HG03064 (cell line): ENCODE results near the gene BCAS2.

Source experiments
- ATAC-seq: cut with Tn5 transposase; IDR thresholded peaks from one replicate; pipeline ENCODE4 v1.9.1; 2021; ENCODE audit warnings: low read depth; ENCODE audit not compliant: unreplicated experiment

The BCAS2 gene

GRCh38 chr1:114561333-114561732 is 20.1 kb downstream of the BCAS2 start:
- no peak for ATAC-seq

GRCh38 chr1:114559356-114559755 is 22.1 kb downstream of the BCAS2 start:
- no peak for ATAC-seq

DNA sequence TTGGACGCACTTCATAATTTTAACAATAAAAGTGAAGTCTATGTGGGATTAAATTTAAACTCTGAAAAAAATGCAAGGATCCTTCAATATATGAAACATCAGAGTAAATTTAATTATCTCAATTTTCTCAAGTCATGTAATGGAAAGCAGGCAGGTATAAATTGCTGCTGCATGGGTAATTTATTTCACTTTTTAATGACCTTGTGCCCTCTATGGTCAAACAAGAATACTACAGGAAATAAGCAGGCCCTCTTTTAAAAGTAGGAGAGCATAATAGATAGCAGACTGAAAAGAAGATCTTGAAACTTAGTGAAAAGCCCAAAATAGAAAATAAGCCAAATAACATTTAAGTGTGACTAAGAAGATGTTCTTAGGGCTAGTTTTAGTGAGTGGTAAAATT is 22.9 kb downstream of the BCAS2 start:
- ATAC-seq, result no peak

DNA sequence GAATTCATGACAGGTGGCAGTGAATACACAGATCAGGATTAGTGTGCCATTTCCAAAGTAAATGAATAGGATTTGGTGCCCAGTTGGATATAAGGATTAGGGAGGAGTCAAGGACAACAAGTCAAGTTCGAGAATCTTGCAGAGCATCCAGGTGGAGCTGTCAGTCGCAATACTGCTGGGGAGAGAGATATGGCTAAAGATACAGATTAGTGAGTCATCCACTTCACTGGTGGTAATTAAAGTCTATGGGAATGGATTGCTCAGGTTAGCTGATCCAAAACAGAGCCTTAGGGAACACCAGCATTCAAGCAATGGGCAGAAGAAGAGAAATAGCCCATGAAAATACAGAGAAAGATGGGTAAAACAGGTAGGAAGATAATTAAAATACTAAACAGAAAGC is 26.8 kb downstream of the BCAS2 start:
- ATAC-seq, result no peak

- ATAC-seq, result no peak
Observed at GRCh38 chr1:114552106-114552639, 29.2 kb downstream of the BCAS2 start.

DNA sequence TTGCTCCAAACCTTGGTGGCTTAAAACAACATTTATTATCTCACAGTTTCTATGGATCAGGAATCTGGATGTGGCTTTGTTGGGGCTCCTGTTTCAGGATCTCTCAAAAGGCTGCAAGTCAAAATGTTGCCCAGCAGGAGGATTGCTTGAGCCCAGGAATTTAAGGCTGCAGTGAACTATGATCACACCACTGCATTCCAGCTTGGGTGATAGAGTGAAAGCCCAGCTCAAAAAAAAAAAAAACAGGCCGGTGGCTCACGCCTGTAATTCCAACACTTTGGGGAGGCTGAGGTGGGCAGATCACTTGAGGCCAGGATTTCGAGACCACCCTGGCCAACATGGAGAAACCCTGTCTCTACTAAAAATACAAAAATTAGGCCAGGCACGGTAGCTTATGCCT is 30.0 kb downstream of the BCAS2 start:
- ATAC-seq, result no peak

DNA sequence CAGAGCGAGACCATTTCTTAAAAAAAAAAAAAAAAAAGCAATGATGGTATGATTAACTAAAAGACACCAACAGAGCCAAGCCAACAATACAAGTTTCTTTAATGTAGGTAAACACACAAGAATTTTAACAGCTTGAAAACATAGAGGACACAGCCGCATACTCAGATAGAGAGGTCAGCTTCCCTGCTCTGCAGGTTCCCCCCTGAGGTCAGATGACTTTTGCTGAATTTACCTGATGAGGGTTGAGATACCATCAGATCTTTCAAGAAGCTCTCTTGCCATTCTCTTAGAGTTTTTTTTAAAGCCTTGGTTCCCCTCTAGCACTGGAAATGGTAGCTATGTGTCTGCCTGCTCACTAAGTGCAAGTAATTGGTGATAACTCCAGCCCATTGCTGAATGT is 31.1 kb downstream of the BCAS2 start:
- ATAC-seq, result no peak

DNA sequence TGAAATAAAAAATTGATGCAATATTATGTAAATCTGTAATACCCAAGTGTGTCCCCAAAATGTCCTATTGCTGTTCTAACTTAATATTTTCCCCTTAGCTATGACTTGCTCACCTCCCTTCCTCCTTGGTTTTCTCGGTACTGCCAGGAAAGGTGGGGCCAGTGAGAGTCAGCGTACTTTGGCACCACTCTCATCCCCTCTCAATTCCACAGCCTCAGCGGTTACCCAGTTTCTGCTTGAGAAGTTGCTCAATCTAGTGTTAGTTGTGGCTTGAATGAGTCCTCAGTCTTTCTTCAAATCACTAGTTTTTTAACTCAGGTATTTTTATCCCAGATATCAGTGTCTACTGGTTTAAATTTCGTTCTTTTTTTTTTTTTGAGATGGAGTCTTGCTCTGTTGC is 32.3 kb downstream of the BCAS2 start:
- ATAC-seq, result no peak

DNA sequence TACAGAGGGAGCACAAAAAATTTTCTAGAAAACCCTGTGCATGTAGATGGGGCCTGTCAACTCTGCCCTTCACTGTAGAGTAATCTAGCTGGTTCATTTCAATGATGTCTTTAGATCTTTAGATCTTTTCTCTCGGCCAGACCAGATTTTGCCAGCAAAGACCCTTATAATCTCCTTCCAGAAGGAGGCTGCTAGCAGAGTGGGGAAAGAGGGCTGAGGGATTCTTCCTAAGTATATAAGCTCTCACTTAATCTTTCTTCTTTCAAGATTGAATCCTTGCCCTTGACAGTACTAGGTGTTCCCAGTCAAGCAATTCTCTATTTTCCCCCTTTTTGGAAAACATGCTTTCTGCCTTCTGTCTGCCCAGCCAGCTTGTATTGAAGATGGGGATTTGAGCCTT is 34.3 kb downstream of the BCAS2 start:
- no peak for ATAC-seq

DNA sequence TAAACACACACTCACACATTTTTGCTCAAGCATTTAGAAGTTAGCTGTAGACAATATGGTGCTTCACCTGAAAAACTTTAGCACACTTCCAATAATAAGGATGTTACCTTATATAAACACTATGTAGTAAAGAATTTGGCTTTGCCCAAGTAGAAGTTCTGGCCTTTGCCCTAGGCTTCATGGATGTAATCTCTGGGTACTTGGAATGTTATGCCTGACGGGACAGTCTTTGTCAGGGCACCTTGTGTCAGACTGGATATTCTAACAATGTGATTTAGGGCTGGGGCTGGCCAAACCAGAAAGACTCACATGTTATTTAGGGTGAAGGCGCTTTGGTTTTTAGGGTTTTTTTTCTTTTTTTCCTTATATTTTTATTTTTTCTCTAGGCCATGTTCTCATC is 35.6 kb downstream of the BCAS2 start:
- no peak for ATAC-seq

- no peak for ATAC-seq
Observed at GRCh38 chr1:114545315-114545714, 36.1 kb downstream of the BCAS2 start.

DNA sequence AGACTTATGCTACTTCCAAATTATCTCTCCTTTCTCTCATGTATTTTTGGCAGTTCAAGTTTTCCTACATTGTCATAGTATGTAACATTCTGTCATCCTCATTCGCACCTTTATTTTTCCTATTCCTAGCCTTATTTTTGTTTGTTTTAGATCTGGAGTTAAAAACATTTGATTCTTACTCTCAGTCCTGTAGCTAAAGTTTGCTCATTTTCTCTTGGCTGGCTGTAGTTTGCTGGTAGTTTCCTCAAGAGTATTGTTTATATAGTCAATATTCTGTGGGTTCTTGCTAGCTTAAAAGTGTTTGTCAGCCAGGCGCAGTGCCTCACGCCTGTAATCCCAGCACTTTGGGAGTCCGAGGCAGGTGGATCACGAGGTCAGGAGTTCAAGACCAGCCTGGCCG is 40.6 kb downstream of the BCAS2 start:
- no peak for ATAC-seq

GRCh38 chr1:114540272-114540671 is 41.1 kb downstream of the BCAS2 start:
- no peak for ATAC-seq

GRCh38 chr1:114536043-114536442 is 45.4 kb downstream of the BCAS2 start:
- no peak for ATAC-seq

DNA sequence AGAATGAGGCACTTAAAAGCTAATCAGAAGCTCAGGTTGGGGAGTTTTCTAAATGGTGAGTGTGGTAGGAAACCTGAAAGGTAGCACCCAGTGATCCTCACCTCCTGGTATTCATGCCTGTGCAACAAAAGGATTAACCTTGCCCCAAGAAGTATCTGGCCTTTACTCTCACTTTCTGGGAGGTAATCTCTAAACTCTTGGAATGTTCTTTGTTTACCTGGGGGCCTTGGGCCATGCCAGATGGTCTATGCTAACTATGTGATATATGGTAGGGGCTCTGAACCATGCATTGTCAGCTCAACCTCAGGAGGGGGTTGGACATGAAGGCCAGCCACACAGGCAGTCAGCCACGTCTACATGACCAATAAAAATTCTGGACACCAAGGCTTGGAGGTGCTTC is 46.0 kb downstream of the BCAS2 start:
- ATAC-seq, result no peak

GRCh38 chr1:114531094-114531493 is 50.3 kb downstream of the BCAS2 start:
- no peak for ATAC-seq

- no peak for ATAC-seq
Observed at GRCh38 chr1:114530224-114530623, 51.2 kb downstream of the BCAS2 start.

DNA sequence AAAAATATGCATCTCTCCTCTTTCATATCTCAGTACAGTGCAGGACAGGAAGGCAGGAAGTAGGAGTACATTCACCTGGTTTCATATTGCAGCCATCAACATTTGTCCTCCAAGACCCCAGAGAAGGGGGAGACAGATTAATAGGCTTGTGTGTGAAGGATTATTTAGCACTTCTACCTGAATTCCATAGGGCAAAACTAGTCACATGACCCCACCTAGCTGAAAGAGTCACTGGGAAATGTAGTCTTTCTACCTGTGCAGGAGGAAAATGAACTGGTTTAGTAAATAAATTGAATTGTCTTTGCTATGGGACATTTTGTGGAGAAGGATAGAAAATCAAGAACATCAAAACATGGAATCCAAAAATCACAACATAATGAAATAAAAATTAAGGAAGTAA is 56.5 kb downstream of the BCAS2 start:
- ATAC-seq, result no peak

DNA sequence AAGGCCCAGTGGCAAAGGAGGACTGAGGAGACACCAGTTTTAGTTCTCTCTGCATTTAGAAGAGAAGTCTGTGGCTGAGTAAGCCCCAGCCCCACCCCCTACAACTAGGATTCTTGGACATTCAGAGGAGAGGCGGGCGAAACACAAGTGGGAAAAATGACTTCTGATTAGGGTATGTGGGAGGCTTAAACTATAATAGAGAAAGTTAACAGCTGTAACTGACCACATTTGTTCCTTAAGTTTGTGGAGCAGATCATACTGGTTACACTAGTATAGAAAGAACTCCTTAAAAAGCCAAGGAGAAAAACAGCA is 59.2 kb downstream of the BCAS2 start:
- no peak for ATAC-seq

- no peak for ATAC-seq
Observed at GRCh38 chr1:114521396-114522263, 59.8 kb downstream of the BCAS2 start.
